ENCODE results near the gene KRT2. TPM values are rescaled to one million over a fixed set of nuclear protein-coding genes. Genes with fewer than 3 reads are reported as not detected.

Gene KRT2
- total RNA-seq, 1 donor from 2014 or later: not detected

DNA sequence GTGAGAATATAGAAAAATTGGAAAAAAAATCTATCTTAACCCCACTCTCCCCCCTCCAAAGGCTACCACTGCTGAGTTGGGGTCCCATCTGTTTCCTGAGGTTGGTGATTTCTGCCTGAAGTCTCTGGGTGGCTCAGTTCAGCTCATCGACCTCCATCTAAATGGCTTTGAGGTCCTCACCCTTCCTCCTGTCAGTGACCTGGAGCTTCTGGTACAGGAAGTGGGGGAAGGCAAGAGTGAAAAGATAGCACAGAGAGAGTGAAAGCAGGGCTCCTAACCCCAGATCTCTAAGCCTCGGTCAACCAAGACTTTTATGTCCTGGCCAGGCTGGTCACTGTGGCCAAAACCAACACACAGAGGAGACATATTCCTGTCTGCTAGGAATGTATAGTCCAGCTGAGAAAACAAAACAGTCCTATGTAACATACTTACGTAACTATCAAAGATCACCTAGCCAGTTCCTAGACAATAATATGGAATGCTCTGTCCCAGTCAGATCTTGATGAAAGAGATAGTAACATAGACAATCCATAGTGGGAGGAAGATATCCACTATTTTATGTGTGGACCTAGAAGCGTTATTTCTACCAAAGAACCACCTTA is 21.3 kb downstream of the KRT2 start:
- intact Hi-C loops (cut with DNase I): no loop called here
- no peak for ATAC-seq (ENCODE audit: poor library complexity)
- no peak for DNase-seq

DNA sequence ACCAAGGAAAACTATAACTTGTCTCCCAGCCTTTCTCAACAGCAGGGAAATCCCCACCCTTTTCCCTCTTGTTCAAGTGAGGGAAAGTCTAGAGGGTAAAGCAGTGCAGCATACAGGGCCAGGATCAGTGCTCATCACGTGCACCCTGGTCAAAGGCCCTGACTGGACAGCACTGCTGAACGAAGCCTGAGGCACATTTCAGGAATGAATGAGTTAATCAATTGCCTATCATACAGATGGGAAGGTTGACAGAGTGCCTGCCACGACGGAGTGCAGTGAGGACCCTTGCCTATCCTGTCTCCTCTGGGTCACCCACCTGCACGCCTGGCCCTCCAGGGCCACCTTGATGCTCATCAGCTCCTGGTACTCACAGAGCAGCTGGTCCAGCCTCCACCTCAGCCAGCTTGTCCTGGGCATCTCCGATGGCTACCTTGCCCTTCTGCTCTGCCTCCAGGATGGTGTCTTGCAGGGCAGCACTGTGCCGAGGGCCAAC is 22.0 kb downstream of the KRT2 start:
- intact Hi-C loops (cut with DNase I): no loop called here
- no peak for DNase-seq
- no peak for ATAC-seq (ENCODE audit: poor library complexity)

DNA sequence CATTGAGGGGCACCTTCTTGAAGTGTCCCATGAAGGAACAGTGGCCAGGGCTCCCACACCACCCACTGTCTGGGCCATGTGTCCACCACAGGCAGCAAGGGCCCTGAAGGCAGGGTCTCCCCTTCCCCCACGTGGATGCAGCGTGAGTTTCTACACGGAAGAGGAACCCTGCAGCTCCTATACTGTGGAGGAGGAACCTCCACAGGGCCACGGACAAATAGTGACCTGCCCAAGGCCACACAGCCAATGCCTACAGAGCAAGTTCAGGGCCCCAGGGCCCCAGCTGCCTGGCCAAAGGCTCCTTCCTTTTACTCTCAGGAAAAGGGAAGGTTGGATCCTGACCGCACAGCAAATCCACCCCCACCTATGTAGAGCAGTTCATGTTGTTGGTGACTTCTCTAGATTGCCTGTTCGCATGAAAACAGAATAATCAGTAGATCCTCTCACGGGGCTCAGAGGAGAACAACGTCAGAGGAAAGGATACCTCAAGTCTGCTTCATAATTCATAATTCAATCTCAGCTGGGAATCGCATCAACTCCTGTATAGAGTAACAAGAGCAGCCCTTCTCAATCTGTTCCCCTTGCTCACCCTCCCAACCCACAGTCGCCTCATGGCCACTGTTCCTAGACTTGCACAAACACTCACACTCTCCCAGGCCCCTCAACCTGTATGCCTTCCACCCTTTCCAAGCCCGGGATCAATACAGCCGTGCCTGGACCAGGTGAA is 22.6 kb downstream of the KRT2 start:
- intact Hi-C loops (cut with DNase I): no loop called here

DNA sequence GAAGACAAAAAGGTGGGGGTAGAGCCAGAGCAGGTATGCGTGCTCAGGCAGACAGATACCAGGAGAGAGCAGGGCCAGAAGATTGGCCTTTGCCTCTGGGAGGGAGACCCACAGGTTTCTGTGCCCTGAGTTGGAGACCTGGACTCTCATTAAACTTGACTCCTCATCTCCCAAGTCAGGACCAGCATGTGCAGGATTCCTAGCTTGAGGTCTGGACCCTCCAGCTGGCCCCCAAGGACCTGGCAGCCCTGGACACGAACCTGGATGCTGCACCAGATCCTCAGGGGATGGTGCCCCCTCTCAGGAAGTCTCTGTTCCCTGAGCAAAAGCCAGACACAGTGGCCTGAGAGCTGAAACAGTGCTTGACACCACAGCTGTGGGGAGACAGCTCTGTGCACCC is 23.2 kb downstream of the KRT2 start:
- intact Hi-C loops (cut with DNase I): no loop called here
- DNase-seq: no peak
- ATAC-seq (ENCODE audit: poor library complexity): no peak

More for the DNA sequence above, 22.6 kb downstream of the KRT2 start:
- ATAC-seq (ENCODE audit: poor library complexity) (no peak), DNase-seq (no peak)

DNA sequence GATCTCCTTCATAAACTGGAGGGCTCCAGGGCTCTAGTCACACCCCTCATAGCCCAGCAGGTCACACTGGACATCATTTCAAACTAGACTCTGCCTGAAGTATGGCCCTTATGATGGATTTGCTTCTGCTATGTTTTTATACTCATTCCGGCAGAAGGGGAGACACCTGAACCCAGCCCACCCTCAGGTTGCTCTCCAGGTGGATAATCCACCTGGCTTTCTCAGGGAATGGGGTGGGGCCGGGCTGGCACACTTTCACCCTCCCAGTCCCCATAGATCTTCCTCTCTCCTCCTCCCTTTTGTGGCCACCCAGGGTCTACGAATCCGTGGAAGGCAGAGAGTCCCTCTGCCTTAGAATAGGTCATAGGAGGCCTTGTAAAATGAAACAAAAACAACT is 23.9 kb downstream of the KRT2 start:
- DNase-seq: no peak
- intact Hi-C loops (cut with DNase I): no loop called here
- no peak for ATAC-seq (ENCODE audit: poor library complexity)

DNA sequence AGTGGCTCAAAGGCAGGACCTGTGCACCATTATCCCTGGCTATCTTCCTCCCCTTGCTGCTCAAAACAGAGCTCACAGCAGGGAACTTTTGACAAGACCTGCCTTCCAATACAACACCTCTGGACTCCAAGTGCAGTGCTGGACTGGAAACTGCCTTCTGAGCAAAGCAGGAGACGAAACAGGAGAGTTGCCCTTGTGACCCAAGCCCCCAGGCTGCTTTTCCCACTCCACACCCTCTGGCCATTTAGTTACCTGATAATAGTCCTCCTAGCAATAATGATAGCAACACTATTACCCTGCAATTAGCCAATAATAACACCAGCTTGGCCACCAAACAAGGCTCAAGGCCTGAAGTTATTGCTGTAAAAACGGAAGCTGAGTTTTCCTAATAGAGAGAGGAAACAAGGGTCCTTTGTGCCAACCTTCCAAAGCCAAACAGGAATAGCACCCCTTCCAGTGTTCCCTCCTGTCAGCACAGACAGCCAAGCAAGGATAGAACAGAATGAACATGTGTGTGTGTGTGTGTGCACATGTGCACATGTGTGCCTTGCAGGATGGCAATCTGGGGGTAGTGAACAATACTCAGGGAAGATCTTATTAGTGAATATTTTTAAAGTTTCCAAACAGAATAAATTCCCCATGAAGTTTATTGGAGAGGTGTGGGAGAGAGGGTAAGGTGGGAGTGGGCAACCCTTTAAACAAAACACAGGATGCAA is 24.5 kb downstream of the KRT2 start:
- ATAC-seq (ENCODE audit: poor library complexity): no peak

DNA sequence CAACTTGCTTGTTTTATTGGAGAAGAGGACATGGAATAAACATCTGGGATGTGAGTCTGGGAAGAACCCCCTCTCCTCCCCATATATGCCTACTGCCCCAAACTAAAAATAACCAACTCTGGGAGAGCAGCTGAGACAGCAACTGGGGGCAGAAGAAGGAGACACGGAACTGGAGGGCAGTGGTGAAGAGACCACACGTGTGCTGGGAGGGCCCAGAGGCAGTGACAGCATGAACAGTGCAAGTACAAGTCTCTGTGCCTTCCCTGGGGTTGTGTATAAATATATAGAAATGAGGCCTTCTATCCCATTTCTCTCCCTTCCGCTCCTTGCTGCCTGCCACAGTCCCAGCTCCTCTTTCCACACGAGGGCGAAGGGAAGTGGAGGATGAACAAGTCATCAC is 29.7 kb downstream of the KRT2 start:
- intact Hi-C loops (cut with DNase I): no loop called here
- no peak for DNase-seq
- ATAC-seq (ENCODE audit: poor library complexity): no peak

More for the DNA sequence above, 24.5 kb downstream of the KRT2 start:
- intact Hi-C loops (cut with DNase I): no loop called here
- DNase-seq: no peak

DNA sequence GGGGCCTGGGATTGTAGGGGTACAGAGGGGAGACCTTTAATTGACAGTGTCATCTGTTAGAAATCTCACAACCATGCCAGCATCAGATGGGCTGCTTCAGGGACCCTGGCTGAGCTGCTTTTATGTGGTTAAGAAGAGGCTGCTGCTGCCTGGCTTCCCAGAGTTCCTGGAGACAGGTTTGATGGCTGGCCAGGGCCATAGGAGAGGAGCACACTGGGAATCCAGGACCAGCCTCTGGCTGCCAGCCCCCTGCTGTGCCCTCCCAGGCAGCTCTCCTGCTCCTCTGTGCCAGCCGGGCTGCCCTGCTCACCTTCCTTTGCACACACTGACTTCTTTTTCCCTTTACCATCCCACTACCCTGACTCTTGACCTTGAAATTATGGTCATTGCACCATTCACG is 33.1 kb downstream of the KRT2 start:
- intact Hi-C loops (cut with DNase I): no loop called here
- no peak for DNase-seq
- ATAC-seq (ENCODE audit: poor library complexity): no peak

DNA sequence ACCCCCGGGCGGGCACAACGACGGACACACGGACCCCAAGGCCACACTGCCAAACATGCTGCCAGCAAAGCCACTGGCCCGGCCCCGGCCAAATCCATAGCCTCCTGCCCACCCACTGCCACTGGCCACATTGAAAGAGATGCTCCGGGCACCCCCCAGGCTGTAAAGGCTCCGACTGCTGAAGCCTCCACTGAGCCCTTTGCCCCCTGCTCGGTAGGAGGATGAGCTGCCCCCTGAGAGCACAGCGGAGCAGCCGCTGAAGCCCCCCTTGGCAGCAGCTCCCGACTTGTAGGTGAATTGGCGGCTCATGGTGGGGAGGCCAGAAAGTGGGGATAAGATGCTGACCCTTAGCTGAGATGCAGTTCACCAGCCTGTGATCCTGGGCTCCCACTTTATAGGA is 33.8 kb downstream of the KRT2 start, which contains the start of gene KRT73:
KRT73 (minus strand) TSS at position 344 of the 400 bp plus-strand sequence; CDS start at position 309, 35 bp downstream.
- intact Hi-C loops (cut with DNase I): no loop called here
- no peak for DNase-seq
- no peak for ATAC-seq (ENCODE audit: poor library complexity)

DNA sequence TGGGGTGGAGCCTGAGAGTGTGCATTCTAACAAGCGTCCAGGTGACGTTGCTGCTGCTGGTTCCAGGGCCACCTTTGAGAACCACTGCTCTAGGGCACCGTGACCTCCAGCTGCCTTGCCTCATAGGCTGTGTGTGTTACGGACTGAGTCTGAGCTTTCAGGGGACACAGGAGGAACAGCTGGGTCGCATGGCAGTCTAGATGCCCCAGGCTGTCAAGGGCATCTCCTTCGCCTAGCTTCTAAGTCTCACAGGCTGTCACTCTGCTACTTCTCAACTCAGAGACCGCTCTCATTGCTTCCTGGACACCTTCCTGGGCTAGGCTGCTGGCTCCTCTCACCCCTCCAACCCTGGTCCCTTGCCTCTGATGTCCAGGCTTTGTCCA is 34.6 kb downstream of the KRT2 start:
- DNase-seq (no peak), ATAC-seq (ENCODE audit: poor library complexity) (no peak)
- intact Hi-C loops (cut with DNase I): no loop called here

DNA sequence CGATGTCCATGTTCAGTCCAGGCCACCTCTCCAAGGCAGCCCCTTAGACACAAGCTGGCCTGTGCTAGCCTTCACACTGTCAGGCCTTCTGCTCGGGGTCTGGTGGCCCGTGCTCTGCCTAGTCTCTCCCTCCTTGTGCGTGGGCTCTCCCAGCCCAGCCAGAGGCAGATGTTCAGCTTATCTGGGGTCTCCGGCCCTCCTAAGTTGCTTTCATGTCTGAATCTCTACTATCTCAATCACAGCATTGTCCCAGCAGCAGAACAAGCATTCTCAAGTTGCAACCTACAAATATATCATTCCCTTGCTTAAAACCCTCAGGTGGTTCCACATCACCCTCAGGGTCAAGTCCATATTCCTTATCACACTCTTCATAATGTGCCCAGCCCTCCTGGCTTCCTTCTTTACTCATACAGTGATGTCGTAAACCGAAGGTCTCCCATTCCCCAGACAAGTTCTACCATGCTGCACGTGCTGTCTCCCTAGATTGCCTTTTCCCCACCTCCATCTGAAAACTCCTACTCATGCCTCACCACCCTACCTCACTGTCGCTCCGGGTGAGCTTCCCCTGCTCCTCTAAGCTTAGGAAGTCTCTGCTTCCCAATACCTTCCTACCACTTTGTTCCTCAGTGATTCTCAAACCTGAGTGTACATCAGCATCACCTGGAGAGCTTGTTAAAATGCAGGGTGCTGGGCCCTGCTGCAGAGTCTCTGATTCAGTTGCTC is 35.2 kb downstream of the KRT2 start:
- DNase-seq (no peak), ATAC-seq (ENCODE audit: poor library complexity) (no peak)

DNA sequence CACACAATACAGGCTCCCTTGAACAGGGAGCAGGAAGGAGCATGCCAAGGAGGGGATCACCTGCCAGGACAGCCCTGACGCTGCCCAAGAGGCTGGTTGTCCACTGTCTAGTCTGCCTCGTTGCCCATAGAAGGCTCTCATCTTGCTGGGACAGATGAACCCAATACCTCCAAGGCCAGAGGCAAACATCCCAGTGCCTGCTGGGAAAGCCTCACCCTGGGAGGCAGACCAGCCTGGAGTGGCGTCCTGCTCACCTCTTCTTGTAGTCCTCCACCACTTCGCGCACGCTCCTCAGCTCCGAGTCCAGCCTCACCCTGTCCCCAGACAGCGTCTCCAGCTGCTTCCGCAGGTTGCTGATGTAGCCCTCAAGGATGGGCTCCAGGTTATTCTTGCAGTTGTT is 36.1 kb downstream of the KRT2 start:
- no peak for DNase-seq
- no peak for ATAC-seq (ENCODE audit: poor library complexity)
- intact Hi-C loops (cut with DNase I): no loop called here

More for the DNA sequence above, 35.2 kb downstream of the KRT2 start:
- intact Hi-C loops (cut with DNase I): no loop called here

DNA sequence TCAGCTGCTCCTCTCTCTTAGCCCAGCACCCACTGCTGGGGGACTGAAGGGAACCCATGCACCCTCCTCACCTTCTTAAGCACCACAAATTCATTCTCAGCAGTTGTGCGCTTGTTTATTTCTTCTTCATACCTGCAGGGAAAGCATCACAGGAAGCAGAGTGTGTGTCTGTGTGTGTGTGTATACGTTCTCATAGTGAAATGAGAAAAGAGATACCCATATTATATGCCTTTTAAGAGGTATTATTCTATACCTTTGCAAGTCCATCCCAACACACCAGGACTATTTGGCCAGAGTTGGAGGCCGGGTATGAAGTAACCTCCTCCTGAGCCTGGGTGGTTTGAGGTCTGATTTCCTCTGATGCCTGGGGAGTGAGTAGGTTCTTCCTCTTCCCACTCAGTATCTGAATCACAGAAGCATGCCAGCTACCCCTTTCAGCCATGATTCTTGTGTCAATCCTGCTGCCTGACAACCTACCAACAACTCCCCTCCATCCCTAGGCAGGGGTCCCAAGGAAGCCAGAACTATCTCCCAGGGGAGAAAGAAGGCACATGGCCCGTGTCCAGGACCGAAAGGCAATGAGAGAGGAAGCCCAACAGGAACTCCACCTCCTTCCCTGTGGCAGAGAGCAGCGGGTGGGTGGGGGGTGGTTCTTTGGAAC is 36.7 kb downstream of the KRT2 start:
- DNase-seq: no peak
- intact Hi-C loops (cut with DNase I): no loop called here
- no peak for ATAC-seq (ENCODE audit: poor library complexity)

DNA sequence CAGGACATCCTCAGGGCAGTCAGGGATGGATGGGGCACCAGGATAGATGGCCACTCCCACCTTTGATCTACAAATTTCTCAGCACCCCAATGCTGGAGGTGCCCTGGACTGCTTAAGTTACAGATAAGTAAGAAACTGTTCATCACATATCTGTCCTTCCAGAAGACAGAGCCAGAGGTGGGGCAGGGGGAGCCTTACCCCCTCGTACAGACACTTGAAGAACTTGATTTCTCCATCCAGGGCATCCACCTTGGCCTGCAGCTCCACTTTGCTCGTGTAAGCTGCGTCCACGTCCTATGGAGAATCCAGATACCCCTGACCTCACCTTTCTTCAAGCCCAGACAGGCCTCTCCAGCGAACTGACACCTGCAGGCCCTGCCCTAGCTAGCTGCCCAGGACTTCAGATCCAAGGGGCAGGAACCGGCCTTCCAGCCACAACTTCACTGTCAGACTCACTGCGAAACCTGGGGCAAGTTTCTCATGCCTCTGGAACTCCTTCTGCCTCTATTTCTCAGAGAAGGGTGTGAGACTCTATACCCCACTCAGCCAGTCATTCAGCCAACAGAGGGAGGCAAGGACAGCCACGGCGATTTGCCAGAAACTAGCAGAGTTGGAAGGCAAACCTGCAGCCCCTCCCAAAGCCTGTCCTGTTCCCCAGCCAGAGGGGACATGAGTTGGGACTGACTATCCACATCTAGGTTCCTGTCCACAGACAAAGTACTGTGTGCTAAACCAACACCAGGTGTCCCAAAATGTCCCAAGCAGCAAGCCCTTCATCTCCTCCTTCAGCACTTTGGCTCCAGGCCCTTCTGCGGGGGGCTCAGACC is 37.4 kb downstream of the KRT2 start:
- no peak for DNase-seq
- intact Hi-C loops (cut with DNase I): no loop called here
- no peak for ATAC-seq (ENCODE audit: poor library complexity)

DNA sequence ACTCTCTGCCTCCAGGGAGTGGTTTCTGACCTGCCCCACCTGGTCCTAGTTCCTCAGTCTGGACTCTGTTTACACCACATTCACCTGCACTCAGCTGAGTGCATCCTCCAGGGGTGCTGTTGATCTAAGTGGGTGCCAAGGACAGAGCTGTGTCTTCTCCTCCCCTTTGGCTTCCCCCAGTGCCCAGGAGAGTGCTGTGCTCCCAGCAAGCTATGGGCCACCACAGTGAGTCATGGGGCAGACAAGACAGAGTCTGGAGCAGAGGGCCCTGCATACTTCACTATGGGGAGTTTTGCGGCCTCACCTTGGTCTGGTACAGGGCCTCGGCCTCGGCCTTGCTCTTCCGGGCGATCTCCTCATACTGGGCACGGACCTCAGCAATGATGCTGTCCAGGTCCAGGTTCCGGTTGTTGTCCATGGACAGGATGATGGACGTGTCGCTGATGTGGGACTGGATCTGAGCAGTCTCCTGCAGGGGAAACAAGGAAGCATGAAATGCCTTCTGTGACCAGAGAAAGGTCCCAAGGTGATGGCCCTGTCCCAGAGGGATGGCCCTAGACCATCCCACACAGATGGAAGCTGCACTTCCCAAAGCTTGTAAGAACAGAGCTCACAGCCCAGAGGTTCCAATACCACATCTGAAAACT is 38.5 kb downstream of the KRT2 start:
- no peak for ATAC-seq (ENCODE audit: poor library complexity)
- intact Hi-C loops (cut with DNase I): no loop called here
- DNase-seq: no peak

DNA sequence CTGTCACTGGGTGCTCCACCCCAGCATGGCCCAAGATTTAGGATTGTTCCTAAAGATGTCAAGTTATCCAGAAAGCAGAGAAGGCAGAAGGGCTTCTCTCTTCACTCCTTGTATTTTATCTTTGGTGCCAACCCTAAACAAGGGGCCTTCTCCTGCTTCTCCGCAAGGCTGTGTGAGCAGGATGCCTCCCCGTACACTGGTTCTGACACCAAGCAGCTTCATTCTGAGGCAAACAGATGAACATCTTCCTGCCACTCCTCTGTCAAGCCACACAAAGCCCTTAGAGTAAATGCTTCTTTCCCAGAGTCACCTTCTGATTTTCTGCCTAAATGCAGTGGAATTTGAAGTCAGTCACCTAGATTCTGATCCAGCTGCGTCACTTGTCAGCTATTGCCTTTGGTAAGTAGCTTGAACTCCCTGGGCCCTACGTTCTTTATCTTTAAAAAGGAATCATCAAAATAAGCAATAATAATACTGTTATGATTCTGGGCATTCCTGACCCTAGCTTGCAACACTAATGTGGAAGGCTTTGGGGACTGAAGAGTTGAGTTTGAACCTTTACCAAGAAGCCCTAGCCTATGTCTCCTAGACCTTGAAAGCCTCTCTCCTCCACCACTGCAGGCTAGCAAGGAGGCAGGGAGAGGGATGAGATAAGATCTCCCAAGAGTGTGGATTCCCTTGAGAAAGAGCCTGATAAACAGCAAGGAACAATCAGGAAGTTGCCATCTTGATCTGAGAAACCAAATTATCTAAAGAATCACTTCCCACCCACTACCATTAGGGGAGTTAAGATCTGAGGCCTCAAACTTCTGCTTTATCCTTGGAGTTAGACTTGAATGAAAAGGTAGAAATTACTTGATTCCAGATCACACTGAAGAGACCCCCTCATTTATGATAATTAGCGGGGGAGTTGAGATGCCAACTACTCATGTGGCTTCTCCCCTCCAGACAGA is 39.3 kb downstream of the KRT2 start:
- no peak for DNase-seq
- ATAC-seq (ENCODE audit: poor library complexity): no peak
- intact Hi-C loops (cut with DNase I): no loop called here

Data from Right ventricle myocardium superior (tissue), 1 donor.